Liver (tissue), 3 donors: Measurements from ENCODE around the gene ELF2.

Experiments used
- GABPA ChIP-seq, 2 donors: IDR thresholded peaks in 1 of 2; conservative IDR thresholded peaks in 1 of 2; 2 replicates each; pipeline ENCODE4 v1.6.1; 2016; ENCODE audit warnings: antibody characterized with exemption in 2 of 2, mild to moderate bottlenecking in 1 of 2, moderate library complexity in 1 of 2
- HNF4G ChIP-seq: IDR thresholded peaks from 2 replicates; pipeline ENCODE4 v1.6.1; 2016; ENCODE audit warnings: antibody characterized with exemption
- RAD21 ChIP-seq, 2 donors: IDR thresholded peaks; 2 replicates each; pipeline ENCODE4 v1.6.1; 2016; ENCODE audit warnings: antibody characterized with exemption in 2 of 2, mild to moderate bottlenecking in 2 of 2
- SP1 ChIP-seq: IDR thresholded peaks from 2 replicates; pipeline ENCODE4 v1.6.1; 2018; ENCODE audit warnings: antibody characterized with exemption, mild to moderate bottlenecking
- TAF1 ChIP-seq: conservative IDR thresholded peaks from 2 replicates; pipeline ENCODE4 v1.6.1; 2016; ENCODE audit warnings: antibody characterized with exemption, mild to moderate bottlenecking
- YY1 ChIP-seq: IDR thresholded peaks from 2 replicates; pipeline ENCODE4 v1.6.1; 2016; ENCODE audit warnings: antibody characterized with exemption, mild to moderate bottlenecking
- TF ChIP-seq, protein P1 (sequence below): IDR thresholded peaks from 2 replicates; pipeline ENCODE4 v1.6.1; 2016; ENCODE audit warnings: antibody characterized with exemption
- TF ChIP-seq, protein P2 (sequence below): IDR thresholded peaks from 2 replicates; pipeline ENCODE4 v1.6.1; 2016; ENCODE audit warnings: antibody characterized with exemption
- TF ChIP-seq, protein P3 (sequence below): fragments of 150-350 bp; IDR thresholded peaks from 2 replicates; pipeline ENCODE4 v1.5.1; 2017; ENCODE audit warnings: improper control_type of control experiment, low read depth, low read length; ENCODE audit not compliant: missing input control
- TF ChIP-seq, protein P4 (sequence below): IDR thresholded peaks from 2 replicates; pipeline ENCODE4 v1.6.1; 2016; ENCODE audit warnings: antibody characterized with exemption, mild to moderate bottlenecking
- TF ChIP-seq, protein P5 (sequence below): IDR thresholded peaks from 2 replicates; pipeline ENCODE4 v1.6.1; 2016; ENCODE audit warnings: antibody characterized with exemption
- donor health status: healthy.
- donor health status: healthy.

DNA sequence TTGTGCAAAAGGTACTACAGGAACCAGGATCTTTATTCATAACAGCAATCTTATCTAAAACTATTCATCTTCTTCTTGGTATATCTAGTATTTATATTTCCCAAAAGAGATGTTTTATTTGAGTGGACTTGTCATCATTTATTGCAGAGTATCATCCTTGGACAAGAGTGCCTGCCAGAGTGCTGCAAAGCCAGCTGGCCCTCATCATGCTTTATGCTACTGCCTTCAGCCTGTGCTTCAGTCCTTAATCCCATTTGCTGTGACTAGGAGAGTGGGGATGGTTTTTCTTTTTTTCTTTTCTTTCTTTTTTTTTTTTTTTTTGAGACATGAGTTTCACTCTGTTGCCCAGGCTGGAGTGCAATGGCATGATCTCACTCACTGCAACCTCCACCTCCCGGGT, 33.5 kb upstream of the ELF2 start:
- TF ChIP-seq, protein P1, sequence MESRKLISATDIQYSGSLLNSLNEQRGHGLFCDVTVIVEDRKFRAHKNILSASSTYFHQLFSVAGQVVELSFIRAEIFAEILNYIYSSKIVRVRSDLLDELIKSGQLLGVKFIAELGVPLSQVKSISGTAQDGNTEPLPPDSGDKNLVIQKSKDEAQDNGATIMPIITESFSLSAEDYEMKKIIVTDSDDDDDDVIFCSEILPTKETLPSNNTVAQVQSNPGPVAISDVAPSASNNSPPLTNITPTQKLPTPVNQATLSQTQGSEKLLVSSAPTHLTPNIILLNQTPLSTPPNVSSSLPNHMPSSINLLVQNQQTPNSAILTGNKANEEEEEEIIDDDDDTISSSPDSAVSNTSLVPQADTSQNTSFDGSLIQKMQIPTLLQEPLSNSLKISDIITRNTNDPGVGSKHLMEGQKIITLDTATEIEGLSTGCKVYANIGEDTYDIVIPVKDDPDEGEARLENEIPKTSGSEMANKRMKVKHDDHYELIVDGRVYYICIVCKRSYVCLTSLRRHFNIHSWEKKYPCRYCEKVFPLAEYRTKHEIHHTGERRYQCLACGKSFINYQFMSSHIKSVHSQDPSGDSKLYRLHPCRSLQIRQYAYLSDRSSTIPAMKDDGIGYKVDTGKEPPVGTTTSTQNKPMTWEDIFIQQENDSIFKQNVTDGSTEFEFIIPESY: no peak
- TF ChIP-seq, protein P2, sequence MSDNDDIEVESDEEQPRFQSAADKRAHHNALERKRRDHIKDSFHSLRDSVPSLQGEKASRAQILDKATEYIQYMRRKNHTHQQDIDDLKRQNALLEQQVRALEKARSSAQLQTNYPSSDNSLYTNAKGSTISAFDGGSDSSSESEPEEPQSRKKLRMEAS: no peak
- no peak for TF ChIP-seq YY1
- no peak for TF ChIP-seq TAF1
- TF ChIP-seq, protein P3, sequence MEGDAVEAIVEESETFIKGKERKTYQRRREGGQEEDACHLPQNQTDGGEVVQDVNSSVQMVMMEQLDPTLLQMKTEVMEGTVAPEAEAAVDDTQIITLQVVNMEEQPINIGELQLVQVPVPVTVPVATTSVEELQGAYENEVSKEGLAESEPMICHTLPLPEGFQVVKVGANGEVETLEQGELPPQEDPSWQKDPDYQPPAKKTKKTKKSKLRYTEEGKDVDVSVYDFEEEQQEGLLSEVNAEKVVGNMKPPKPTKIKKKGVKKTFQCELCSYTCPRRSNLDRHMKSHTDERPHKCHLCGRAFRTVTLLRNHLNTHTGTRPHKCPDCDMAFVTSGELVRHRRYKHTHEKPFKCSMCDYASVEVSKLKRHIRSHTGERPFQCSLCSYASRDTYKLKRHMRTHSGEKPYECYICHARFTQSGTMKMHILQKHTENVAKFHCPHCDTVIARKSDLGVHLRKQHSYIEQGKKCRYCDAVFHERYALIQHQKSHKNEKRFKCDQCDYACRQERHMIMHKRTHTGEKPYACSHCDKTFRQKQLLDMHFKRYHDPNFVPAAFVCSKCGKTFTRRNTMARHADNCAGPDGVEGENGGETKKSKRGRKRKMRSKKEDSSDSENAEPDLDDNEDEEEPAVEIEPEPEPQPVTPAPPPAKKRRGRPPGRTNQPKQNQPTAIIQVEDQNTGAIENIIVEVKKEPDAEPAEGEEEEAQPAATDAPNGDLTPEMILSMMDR: no peak
- TF ChIP-seq, protein P4, sequence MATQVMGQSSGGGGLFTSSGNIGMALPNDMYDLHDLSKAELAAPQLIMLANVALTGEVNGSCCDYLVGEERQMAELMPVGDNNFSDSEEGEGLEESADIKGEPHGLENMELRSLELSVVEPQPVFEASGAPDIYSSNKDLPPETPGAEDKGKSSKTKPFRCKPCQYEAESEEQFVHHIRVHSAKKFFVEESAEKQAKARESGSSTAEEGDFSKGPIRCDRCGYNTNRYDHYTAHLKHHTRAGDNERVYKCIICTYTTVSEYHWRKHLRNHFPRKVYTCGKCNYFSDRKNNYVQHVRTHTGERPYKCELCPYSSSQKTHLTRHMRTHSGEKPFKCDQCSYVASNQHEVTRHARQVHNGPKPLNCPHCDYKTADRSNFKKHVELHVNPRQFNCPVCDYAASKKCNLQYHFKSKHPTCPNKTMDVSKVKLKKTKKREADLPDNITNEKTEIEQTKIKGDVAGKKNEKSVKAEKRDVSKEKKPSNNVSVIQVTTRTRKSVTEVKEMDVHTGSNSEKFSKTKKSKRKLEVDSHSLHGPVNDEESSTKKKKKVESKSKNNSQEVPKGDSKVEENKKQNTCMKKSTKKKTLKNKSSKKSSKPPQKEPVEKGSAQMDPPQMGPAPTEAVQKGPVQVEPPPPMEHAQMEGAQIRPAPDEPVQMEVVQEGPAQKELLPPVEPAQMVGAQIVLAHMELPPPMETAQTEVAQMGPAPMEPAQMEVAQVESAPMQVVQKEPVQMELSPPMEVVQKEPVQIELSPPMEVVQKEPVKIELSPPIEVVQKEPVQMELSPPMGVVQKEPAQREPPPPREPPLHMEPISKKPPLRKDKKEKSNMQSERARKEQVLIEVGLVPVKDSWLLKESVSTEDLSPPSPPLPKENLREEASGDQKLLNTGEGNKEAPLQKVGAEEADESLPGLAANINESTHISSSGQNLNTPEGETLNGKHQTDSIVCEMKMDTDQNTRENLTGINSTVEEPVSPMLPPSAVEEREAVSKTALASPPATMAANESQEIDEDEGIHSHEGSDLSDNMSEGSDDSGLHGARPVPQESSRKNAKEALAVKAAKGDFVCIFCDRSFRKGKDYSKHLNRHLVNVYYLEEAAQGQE: no peak
- TF ChIP-seq GABPA (IDR thresholded peaks at IDR 0.05 in 1 of 2, conservative IDR thresholded peaks at IDR 0.05 in 1 of 2): no peak
- TF ChIP-seq, protein P5, sequence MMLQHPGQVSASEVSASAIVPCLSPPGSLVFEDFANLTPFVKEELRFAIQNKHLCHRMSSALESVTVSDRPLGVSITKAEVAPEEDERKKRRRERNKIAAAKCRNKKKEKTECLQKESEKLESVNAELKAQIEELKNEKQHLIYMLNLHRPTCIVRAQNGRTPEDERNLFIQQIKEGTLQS: no peak
- no peak for TF ChIP-seq SP1
- no peak for TF ChIP-seq HNF4G
- no peak for TF ChIP-seq RAD21 (IDR thresholded peaks at IDR 0.05)
